HG03342 (cell line): Measurements from ENCODE around the gene SAMD4B.
"Not testable (repeated sequence)": the region's sequence is repeated elsewhere in the genome, so short reads cannot be mapped to it uniquely, and the experiment has no call there.

Source experiments
- ATAC-seq: cut with Tn5 transposase; IDR thresholded peaks from one replicate; pipeline ENCODE4 v1.9.1; 2021; ENCODE audit warnings: mild to moderate bottlenecking, moderate library complexity; ENCODE audit not compliant: unreplicated experiment

SAMD4B gene

GRCh38 chr19:39362682-39363657, 20.7 kb downstream of the SAMD4B start:
- ATAC-seq, result no peak

- ATAC-seq, result no peak
Measured at GRCh38 chr19:39363901-39364457, 21.8 kb downstream of the SAMD4B start.

GRCh38 chr19:39365531-39365930, 23.3 kb downstream of the SAMD4B start:
- ATAC-seq, result no peak

GRCh38 chr19:39369200-39369599, 27.0 kb downstream of the SAMD4B start:
- ATAC-seq, result no peak

GRCh38 chr19:39370735-39371134, 28.5 kb downstream of the SAMD4B start:
- no peak for ATAC-seq

GRCh38 chr19:39372047-39372802, 30.0 kb downstream of the SAMD4B start:
- ATAC-seq, result no peak

GRCh38 chr19:39372941-39373340, 30.7 kb downstream of the SAMD4B start:
- ATAC-seq, result no peak

- ATAC-seq, result no peak
Measured at GRCh38 chr19:39375929-39376328, 33.7 kb downstream of the SAMD4B start.

- ATAC-seq, result no peak
Measured at GRCh38 chr19:39377373-39378362, 35.4 kb downstream of the SAMD4B start.

- not testable (repeated sequence) for ATAC-seq
Measured at GRCh38 chr19:39379366-39379765, 37.1 kb downstream of the SAMD4B start.

- no peak for ATAC-seq
Measured at GRCh38 chr19:39379865-39380396, 37.7 kb downstream of the SAMD4B start.

- no peak for ATAC-seq
Measured at GRCh38 chr19:39380521-39381502, 38.6 kb downstream of the SAMD4B start.

GRCh38 chr19:39381910-39382611, 39.8 kb downstream of the SAMD4B start:
- no peak for ATAC-seq

GRCh38 chr19:39382991-39383828, 41.0 kb downstream of the SAMD4B start:
- no peak for ATAC-seq

GRCh38 chr19:39384839-39385568, 42.8 kb downstream of the SAMD4B start:
- ATAC-seq, result no peak

GRCh38 chr19:39385629-39386411, 43.6 kb downstream of the SAMD4B start:
- ATAC-seq, result no peak
